Effector memory CD4-positive, alpha-beta T cell (primary cell): ENCODE measurements around the gene UNC5C.

Experiments
- DNase-seq, 3 donors: peaks; one replicate each; pipeline ENCODE4 v3.0.0-alpha.2; 2020
- H3K27ac ChIP-seq: 2 replicates; pipeline ENCODE4 v1.7.0; 2013; ENCODE audit warnings: mild to moderate bottlenecking, low read length, moderate library complexity; ENCODE audit not compliant: insufficient read depth, poor library complexity, severe bottlenecking
- H3K27me3 ChIP-seq: replicated peaks from 2 replicates; pipeline ENCODE4 v1.7.0; 2013; ENCODE audit warnings: mild to moderate bottlenecking, low read length; ENCODE audit not compliant: insufficient read depth, control insufficient read depth, poor library complexity, severe bottlenecking
- H3K36me3 ChIP-seq: 2 replicates; pipeline ENCODE4 v1.7.0; 2013; ENCODE audit warnings: mild to moderate bottlenecking, low read length, moderate library complexity; ENCODE audit not compliant: control insufficient read depth, insufficient read depth
- H3K4me1 ChIP-seq: 2 replicates; pipeline ENCODE4 v1.7.0; 2013; ENCODE audit warnings: low read length, mild to moderate bottlenecking; ENCODE audit not compliant: control insufficient read depth, insufficient read depth, poor library complexity, severe bottlenecking
- H3K4me3 ChIP-seq: 2 replicates; pipeline ENCODE4 v1.7.0; 2013; ENCODE audit warnings: low read length, low read depth, mild to moderate bottlenecking; ENCODE audit not compliant: insufficient read depth, poor library complexity, severe bottlenecking
- H3K9me3 ChIP-seq: 2 replicates; pipeline ENCODE4 v1.7.0; 2013; ENCODE audit warnings: mild to moderate bottlenecking, low read length, moderate library complexity; ENCODE audit not compliant: control insufficient read depth

Gene UNC5C

GRCh38 chr4:95507561-95507960 is 41.2 kb downstream of the UNC5C start:
- no peaks in the 10 kb centered on the region for H3K9me3 ChIP-seq
- no peak overlapping the region for H3K4me3 ChIP-seq
- no peak for DNase-seq
- no peaks in the 10 kb centered on the region for H3K36me3 ChIP-seq
- H3K27ac ChIP-seq: no peak overlapping the region
- no peaks in the 10 kb centered on the region for H3K4me1 ChIP-seq
- H3K27me3 ChIP-seq: no peaks in the 10 kb centered on the region

DNA sequence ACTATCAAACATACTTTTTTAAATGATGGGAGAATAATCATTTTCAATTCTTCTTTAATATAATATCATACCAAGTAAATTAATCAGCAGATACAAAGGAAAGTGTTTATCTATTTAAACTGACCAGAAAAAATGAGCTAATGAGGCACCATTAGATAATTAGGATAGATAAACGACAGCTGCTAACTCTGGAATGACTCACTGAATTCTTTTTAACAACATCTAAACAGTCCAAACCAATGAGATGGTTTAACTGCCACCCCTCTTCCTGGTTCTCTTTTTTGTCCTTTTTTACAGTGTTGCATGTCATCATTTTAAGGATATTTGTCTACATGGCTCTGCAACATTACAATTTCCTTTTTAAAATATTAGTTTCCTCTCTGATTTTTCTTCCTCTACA is 41.6 kb downstream of the UNC5C start:
- no peaks in the 10 kb centered on the region for H3K9me3 ChIP-seq
- H3K36me3 ChIP-seq: no peaks in the 10 kb centered on the region
- no peaks in the 10 kb centered on the region for H3K27me3 ChIP-seq
- H3K27ac ChIP-seq: no peak overlapping the region
- H3K4me3 ChIP-seq: no peak overlapping the region
- no peaks in the 10 kb centered on the region for H3K4me1 ChIP-seq
- no peak for DNase-seq

DNA sequence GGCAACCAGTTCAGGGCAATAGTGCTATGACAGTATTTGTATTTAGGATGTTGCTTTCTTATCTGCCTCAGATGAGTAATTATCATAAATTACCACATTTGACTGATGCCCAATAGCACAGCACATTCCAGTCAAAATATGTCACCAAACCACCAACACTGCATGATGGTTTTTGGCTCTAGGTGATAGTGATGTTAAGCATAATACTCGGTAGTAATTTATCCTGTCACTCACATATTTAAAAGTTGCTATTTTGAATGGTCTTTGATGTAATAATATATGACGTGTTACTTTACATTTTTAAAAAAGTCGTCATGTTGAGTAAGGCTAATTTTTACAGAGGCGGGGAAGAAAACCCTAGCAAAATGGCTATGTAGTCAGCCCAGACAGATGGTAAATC is 42.5 kb downstream of the UNC5C start:
- H3K4me1 ChIP-seq: no peaks in the 10 kb centered on the region
- DNase-seq: no peak
- H3K9me3 ChIP-seq: no peaks in the 10 kb centered on the region
- no peaks in the 10 kb centered on the region for H3K36me3 ChIP-seq
- no peaks in the 10 kb centered on the region for H3K27me3 ChIP-seq
- no peak overlapping the region for H3K27ac ChIP-seq
- no peak overlapping the region for H3K4me3 ChIP-seq

DNA sequence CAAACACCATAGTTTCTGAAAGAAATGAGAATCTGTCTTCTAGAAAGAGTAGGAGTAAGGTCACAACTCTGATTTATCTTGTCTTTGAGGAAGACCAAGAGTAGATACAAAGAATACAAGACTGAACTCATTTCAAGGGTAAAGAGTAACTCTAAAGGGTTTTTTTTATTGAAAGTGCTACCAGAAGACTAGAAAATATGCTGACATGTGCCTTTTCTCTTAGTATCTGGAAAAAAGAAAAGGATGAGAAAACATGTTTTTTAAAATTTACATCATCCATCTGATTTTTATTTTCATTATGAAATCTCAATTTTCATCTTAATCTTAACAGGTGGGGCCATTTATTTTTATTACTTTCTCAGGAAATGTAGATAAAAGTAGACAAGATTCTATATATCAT is 43.0 kb downstream of the UNC5C start:
- Histone ChIP-seq H3K36me3 (no peaks in the 10 kb centered on the region), H3K9me3 (no peaks in the 10 kb centered on the region), H3K4me3 (no peak overlapping the region), H3K27me3 (no peaks in the 10 kb centered on the region), H3K27ac (no peak overlapping the region), H3K4me1 (no peaks in the 10 kb centered on the region)
- no peak for DNase-seq

- Histone ChIP-seq H3K9me3 (no peaks in the 10 kb centered on the region), H3K27ac (no peak overlapping the region), H3K27me3 (no peaks in the 10 kb centered on the region), H3K36me3 (no peaks in the 10 kb centered on the region), H3K4me3 (no peak overlapping the region), H3K4me1 (no peaks in the 10 kb centered on the region)
- DNase-seq: no peak
Measured at GRCh38 chr4:95505151-95505550, 43.6 kb downstream of the UNC5C start.

DNA sequence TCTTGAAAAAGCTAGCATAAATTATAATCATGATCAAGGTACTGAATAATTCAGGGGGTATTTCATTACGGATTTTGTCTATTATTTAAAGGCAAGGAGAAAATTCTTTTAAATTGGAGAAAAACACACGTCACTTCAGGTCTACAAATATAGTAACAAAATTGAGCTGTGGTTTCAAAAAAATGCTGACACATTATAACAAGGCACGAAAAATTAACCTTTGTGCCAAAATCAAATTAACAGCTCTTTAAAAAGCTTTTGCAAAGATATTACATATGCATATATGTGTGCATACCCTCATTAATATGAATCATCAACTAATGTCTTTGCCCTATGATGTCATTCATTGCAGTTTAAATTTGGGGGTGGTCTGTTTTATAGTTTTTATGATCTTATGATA is 44.3 kb downstream of the UNC5C start:
- H3K4me3 ChIP-seq: no peak overlapping the region
- H3K27ac ChIP-seq: no peak overlapping the region
- DNase-seq: no peak
- no peaks in the 10 kb centered on the region for H3K9me3 ChIP-seq
- no peaks in the 10 kb centered on the region for H3K27me3 ChIP-seq
- no peaks in the 10 kb centered on the region for H3K4me1 ChIP-seq
- H3K36me3 ChIP-seq: no peaks in the 10 kb centered on the region

- no peak overlapping the region for H3K4me3 ChIP-seq
- no peaks in the 10 kb centered on the region for H3K4me1 ChIP-seq
- no peak overlapping the region for H3K27ac ChIP-seq
- H3K36me3 ChIP-seq: no peaks in the 10 kb centered on the region
- no peaks in the 10 kb centered on the region for H3K27me3 ChIP-seq
- no peaks in the 10 kb centered on the region for H3K9me3 ChIP-seq
- no peak for DNase-seq
Measured at GRCh38 chr4:95500361-95500760, 48.4 kb downstream of the UNC5C start.

DNA sequence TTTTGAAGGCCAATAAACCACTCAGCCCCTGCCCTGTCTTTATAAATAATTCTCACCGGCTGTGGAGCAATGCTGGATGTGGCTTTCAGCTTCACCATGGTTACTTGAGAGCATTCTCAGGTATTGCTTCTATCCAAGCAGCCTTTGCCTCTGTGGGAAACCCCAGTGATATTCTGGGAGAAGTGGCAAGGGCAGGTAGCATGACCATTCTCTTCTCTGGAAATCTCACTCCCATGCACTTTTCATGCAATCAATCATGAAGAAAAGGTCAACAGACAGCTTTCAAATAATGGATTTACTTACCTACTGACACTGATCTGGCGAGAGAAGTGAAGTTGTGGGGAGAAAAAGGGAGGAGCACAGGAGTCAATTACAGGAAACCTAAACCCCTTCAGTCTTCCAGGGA is 49.5 kb downstream of the UNC5C start:
- no peak overlapping the region for H3K27ac ChIP-seq

DNA sequence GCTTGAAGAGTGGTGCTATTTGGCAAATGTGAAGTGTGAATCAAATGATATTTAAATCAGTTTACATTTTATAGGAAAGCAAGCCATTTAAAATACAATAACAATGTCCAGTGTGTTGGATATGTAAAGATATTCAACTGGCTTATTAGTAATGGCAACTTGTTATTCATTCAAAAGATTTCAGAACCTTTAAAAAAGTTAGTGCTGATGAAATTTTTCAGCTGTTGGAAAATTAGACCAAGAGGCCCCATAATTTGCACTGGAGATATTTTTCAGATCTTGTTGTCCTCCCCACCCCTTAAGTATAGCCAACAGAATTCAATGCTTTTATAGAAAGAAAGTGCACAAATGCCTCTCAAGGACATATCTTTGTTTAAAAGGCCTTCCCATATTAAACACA is 54.6 kb downstream of the UNC5C start:
- Histone ChIP-seq H3K27me3 (no peaks in the 10 kb centered on the region), H3K9me3 (no peaks in the 10 kb centered on the region), H3K27ac (no peak overlapping the region), H3K36me3 (no peaks in the 10 kb centered on the region), H3K4me3 (no peak overlapping the region), H3K4me1 (no peaks in the 10 kb centered on the region)
- DNase-seq: no peak

More for the DNA sequence above, 49.5 kb downstream of the UNC5C start:
- Histone ChIP-seq H3K4me1 (no peaks in the 10 kb centered on the region), H3K27me3 (no peaks in the 10 kb centered on the region), H3K9me3 (no peaks in the 10 kb centered on the region), H3K36me3 (no peaks in the 10 kb centered on the region), H3K4me3 (no peak overlapping the region)
- DNase-seq: no peak

- Histone ChIP-seq H3K27me3 (no peaks in the 10 kb centered on the region), H3K4me3 (no peak overlapping the region), H3K4me1 (no peaks in the 10 kb centered on the region), H3K27ac (no peak overlapping the region), H3K9me3 (no peaks in the 10 kb centered on the region), H3K36me3 (no peaks in the 10 kb centered on the region)
- no peak for DNase-seq
Measured at GRCh38 chr4:95478679-95479078, 70.1 kb downstream of the UNC5C start.

DNA sequence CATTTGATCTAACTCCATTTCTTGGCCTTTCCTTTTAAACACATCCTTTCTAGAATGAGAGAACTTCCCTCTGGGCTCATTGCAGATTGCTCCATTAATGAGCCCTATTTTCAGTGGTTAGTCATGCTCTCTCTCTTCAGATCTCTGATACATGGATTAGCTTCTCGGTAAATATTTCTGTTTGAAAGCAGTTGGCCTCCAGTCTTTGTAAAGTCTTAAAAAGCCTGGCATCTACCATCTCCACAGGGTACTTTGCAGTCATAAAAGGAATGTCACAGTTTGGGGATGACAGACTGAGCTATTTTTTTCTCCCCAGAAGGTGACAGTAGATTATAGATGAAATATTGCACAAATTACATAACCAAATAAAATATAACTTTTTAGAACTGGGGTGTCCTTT is 72.7 kb downstream of the UNC5C start:
- Histone ChIP-seq H3K9me3 (no peaks in the 10 kb centered on the region), H3K4me3 (no peak overlapping the region), H3K27ac (no peak overlapping the region), H3K27me3 (no peaks in the 10 kb centered on the region), H3K4me1 (no peaks in the 10 kb centered on the region), H3K36me3 (no peaks in the 10 kb centered on the region)
- DNase-seq: no peak
